Astrocyte (in vitro differentiated cells and primary cell): ENCODE measurements around the gene GATA2. TPM values are rescaled to one million over a fixed set of nuclear protein-coding genes. Genes with fewer than 3 reads are reported as not detected.

ENCODE experiments used
- DNase-seq: peaks from one replicate; pipeline ENCODE4 v3.0.0-alpha.2; 2010; ENCODE audit warnings: low read depth
- FAIRE-seq: peaks from 2 replicates; lab custom pipeline; 2011; peaks lifted over from hg19 to GRCh38; lab: Jason Lieb, UNC
- H2AFZ ChIP-seq: 2 replicates; pipeline ENCODE4 v1.6.0; 2012; ENCODE audit warnings: low read depth, low read length, inconsistent platforms
- H3K27ac ChIP-seq: 2 replicates; pipeline ENCODE4 v1.5.1; 2011; ENCODE audit warnings: low read depth, low read length, inconsistent platforms
- H3K27me3 ChIP-seq: 2 replicates; pipeline ENCODE4 v1.6.0; 2011; ENCODE audit warnings: low read length, inconsistent platforms; ENCODE audit not compliant: insufficient read depth
- H3K36me3 ChIP-seq: 2 replicates; pipeline ENCODE4 v1.5.1; 2011; ENCODE audit warnings: low read length, inconsistent platforms; ENCODE audit not compliant: insufficient read depth
- H3K4me1 ChIP-seq: 2 replicates; pipeline ENCODE4 v1.5.1; 2011; ENCODE audit warnings: low read length, inconsistent platforms; ENCODE audit not compliant: insufficient read depth
- H3K4me2 ChIP-seq: 2 replicates; pipeline ENCODE4 v1.6.0; 2012; ENCODE audit warnings: low read length, inconsistent platforms
- H3K4me3 ChIP-seq: 2 replicates; pipeline ENCODE4 v1.5.1; 2011; ENCODE audit warnings: low read depth, mild to moderate bottlenecking, low read length, inconsistent platforms; ENCODE audit not compliant: insufficient read depth
- H3K79me2 ChIP-seq: 2 replicates; pipeline ENCODE4 v1.6.0; 2012; ENCODE audit warnings: mild to moderate bottlenecking, low read length, inconsistent platforms; ENCODE audit not compliant: insufficient read depth
- H3K9ac ChIP-seq: 2 replicates; pipeline ENCODE4 v1.6.0; 2012; ENCODE audit warnings: mild to moderate bottlenecking, low read length, inconsistent platforms
- H3K9me3 ChIP-seq: 2 replicates; pipeline ENCODE4 v1.5.1; 2012; ENCODE audit warnings: low read depth, mild to moderate bottlenecking, low read length, inconsistent platforms; ENCODE audit not compliant: insufficient read depth
- H4K20me1 ChIP-seq: 2 replicates; pipeline ENCODE4 v1.6.0; 2012; ENCODE audit warnings: low read length, inconsistent platforms; ENCODE audit not compliant: insufficient read depth
- H3K27ac Mint-ChIP-seq: one replicate; pipeline ENCODE4 v1.8.0; 2021; ENCODE audit warnings: mild to moderate bottlenecking, mixed read lengths; ENCODE audit not compliant: unreplicated experiment
- H3K27me3 Mint-ChIP-seq: one replicate; pipeline ENCODE4 v1.8.0; 2021; ENCODE audit warnings: low read depth, mixed read lengths; ENCODE audit not compliant: unreplicated experiment
- H3K36me3 Mint-ChIP-seq: one replicate; pipeline ENCODE4 v1.8.0; 2021; ENCODE audit warnings: low read depth, mixed read lengths; ENCODE audit not compliant: unreplicated experiment
- H3K4me1 Mint-ChIP-seq: one replicate; pipeline ENCODE4 v1.8.0; 2021; ENCODE audit warnings: low read depth, mixed read lengths; ENCODE audit not compliant: unreplicated experiment
- H3K4me3 Mint-ChIP-seq: one replicate; pipeline ENCODE4 v1.8.0; 2021; ENCODE audit warnings: mild to moderate bottlenecking, moderate library complexity, mixed read lengths; ENCODE audit not compliant: unreplicated experiment
- H3K9me3 Mint-ChIP-seq: one replicate; pipeline ENCODE4 v1.8.0; 2021; ENCODE audit warnings: mild to moderate bottlenecking, mixed read lengths; ENCODE audit not compliant: unreplicated experiment
- CTCF ChIP-seq: IDR thresholded peaks from 2 replicates; pipeline ENCODE4 v1.5.1; 2011; ENCODE audit warnings: low read depth, mild to moderate bottlenecking, inconsistent platforms, low read length, moderate library complexity; ENCODE audit not compliant: insufficient read depth
- EZH2 ChIP-seq: IDR thresholded peaks from 2 replicates; pipeline ENCODE4 v1.6.1; 2012; ENCODE audit warnings: mild to moderate bottlenecking, low read length, inconsistent platforms; ENCODE audit not compliant: insufficient read depth
- total RNA-seq: library from RNA; stranded (reverse); gene quantifications from 2 replicates; pipeline ENCODE4 v1.2.1, GENCODE V29; 2021

GATA2 gene
- total RNA-seq, 1 donor from 2014 or later, result 1.7 TPM

GRCh38 chr3:128471720-128472119 lies 21.3 kb downstream of the GATA2 start:
- Histone ChIP-seq H3K4me3 (no peak overlapping the region), H3K9ac (no peak overlapping the region), H3K27me3 (peaks cover 59% of the 10 kb centered on the region), H3K4me1 (no peaks in the 10 kb centered on the region), H2AFZ (no peak overlapping the region), H3K9me3 (peaks cover 5% of the 10 kb centered on the region), H4K20me1 (no peaks in the 10 kb centered on the region), H3K79me2 (no peaks in the 10 kb centered on the region), H3K4me2 (no peak overlapping the region), H3K36me3 (no peaks in the 10 kb centered on the region), H3K27ac (no peak overlapping the region)
- FAIRE-seq, result no peak
- H3K4me1 Mint-ChIP-seq, result peaks cover 1% of the 10 kb centered on the region
- H3K27ac Mint-ChIP-seq, result no peak overlapping the region
- no peak overlapping the region for H3K4me3 Mint-ChIP-seq
- DNase-seq, result no peak
- H3K36me3 Mint-ChIP-seq, result peaks cover 2% of the 10 kb centered on the region
- peaks cover 10% of the 10 kb centered on the region for H3K9me3 Mint-ChIP-seq
- H3K27me3 Mint-ChIP-seq, result peaks cover 74% of the 10 kb centered on the region
- TF ChIP-seq EZH2, result no peak
- TF ChIP-seq CTCF, result no peak

- peaks cover 12% of the 10 kb centered on the region for H3K9me3 Mint-ChIP-seq
- no peaks in the 10 kb centered on the region for H3K36me3 ChIP-seq
- H3K4me1 ChIP-seq, result no peaks in the 10 kb centered on the region
- TF ChIP-seq EZH2 (no peak), CTCF (no peak)
- DNase-seq, result no peak
- no peak overlapping the region for H3K4me3 Mint-ChIP-seq
- no peaks in the 10 kb centered on the region for H3K79me2 ChIP-seq
- H3K36me3 Mint-ChIP-seq, result peaks cover 2% of the 10 kb centered on the region
- no peak overlapping the region for H3K9ac ChIP-seq
- H3K9me3 ChIP-seq, result peaks cover 5% of the 10 kb centered on the region
- peaks cover 75% of the 10 kb centered on the region for H3K27me3 Mint-ChIP-seq
- H3K4me3 ChIP-seq, result no peak overlapping the region
- H3K27me3 ChIP-seq, result peaks cover 55% of the 10 kb centered on the region
- peaks cover 1% of the 10 kb centered on the region for H3K4me1 Mint-ChIP-seq
- no peak overlapping the region for H2AFZ ChIP-seq
- no peak overlapping the region for H3K27ac ChIP-seq
- no peaks in the 10 kb centered on the region for H4K20me1 ChIP-seq
- no peak overlapping the region for H3K27ac Mint-ChIP-seq
- no peak overlapping the region for H3K4me2 ChIP-seq
- no peak for FAIRE-seq
Observed at GRCh38 chr3:128471110-128471509, 21.9 kb downstream of the GATA2 start.

GRCh38 chr3:128470134-128470899 lies 22.7 kb downstream of the GATA2 start:
- Histone ChIP-seq H3K27me3 (peaks cover 61% of the 10 kb centered on the region), H3K9ac (no peak overlapping the region), H3K9me3 (peaks cover 5% of the 10 kb centered on the region), H3K4me2 (no peak overlapping the region), H3K4me1 (no peaks in the 10 kb centered on the region), H2AFZ (no peak overlapping the region), H3K36me3 (no peaks in the 10 kb centered on the region), H4K20me1 (no peaks in the 10 kb centered on the region), H3K4me3 (no peak overlapping the region), H3K79me2 (no peaks in the 10 kb centered on the region), H3K27ac (no peak overlapping the region)
- DNase-seq (no peak), FAIRE-seq (no peak)
- H3K4me3 Mint-ChIP-seq, result no peak overlapping the region
- H3K27me3 Mint-ChIP-seq, result peaks cover 79% of the 10 kb centered on the region
- no peak overlapping the region for H3K27ac Mint-ChIP-seq
- peaks cover 2% of the 10 kb centered on the region for H3K36me3 Mint-ChIP-seq
- TF ChIP-seq CTCF (no peak), EZH2 (no peak)
- peaks cover 19% of the 10 kb centered on the region for H3K9me3 Mint-ChIP-seq
- H3K4me1 Mint-ChIP-seq, result peaks cover 1% of the 10 kb centered on the region
